Ishikawa (cell line): Measurements from ENCODE around the gene FER.

Experiments used
- CEBPB ChIP-seq: IDR thresholded peaks from 2 replicates; pipeline ENCODE4 v1.6.1; 2012
- CREB1 ChIP-seq: IDR thresholded peaks from 2 replicates; pipeline ENCODE4 v1.6.1; 2012; ENCODE audit warnings: low read depth
- EGR1 ChIP-seq: IDR thresholded peaks from 2 replicates; pipeline ENCODE4 v1.6.1; 2012
- EP300 ChIP-seq: IDR thresholded peaks from 2 replicates; pipeline ENCODE4 v1.6.1; 2012; ENCODE audit warnings: borderline replicate concordance
- FOXM1 ChIP-seq: IDR thresholded peaks from 2 replicates; pipeline ENCODE4 v1.6.1; 2012; ENCODE audit warnings: low read depth, borderline replicate concordance
- NFIC ChIP-seq: IDR thresholded peaks from 2 replicates; pipeline ENCODE4 v1.6.1; 2012
- RAD21 ChIP-seq: IDR thresholded peaks from 2 replicates; pipeline ENCODE4 v1.6.1; 2012; ENCODE audit warnings: low read depth
- TAF1 ChIP-seq: IDR thresholded peaks from 2 replicates; pipeline ENCODE4 v1.6.1; 2012; ENCODE audit warnings: low read depth, mild to moderate bottlenecking
- TCF12 ChIP-seq: IDR thresholded peaks from 2 replicates; pipeline ENCODE4 v1.6.1; 2012; ENCODE audit warnings: low read depth
- TEAD4 ChIP-seq: IDR thresholded peaks from 2 replicates; pipeline ENCODE4 v1.6.1; 2012
- YY1 ChIP-seq: IDR thresholded peaks from 2 replicates; pipeline ENCODE4 v1.6.1; 2012; ENCODE audit warnings: low read depth
- ZBTB7A ChIP-seq: IDR thresholded peaks from 2 replicates; pipeline ENCODE4 v1.6.1; 2012; ENCODE audit warnings: low read depth
- TF ChIP-seq, protein P1 (sequence below): IDR thresholded peaks from 2 replicates; pipeline ENCODE4 v1.6.1; 2012
- TF ChIP-seq, protein P2 (sequence below): IDR thresholded peaks from 2 replicates; pipeline ENCODE4 v1.6.1; 2012
- TF ChIP-seq, protein P3 (sequence below): IDR thresholded peaks from 2 replicates; pipeline ENCODE4 v1.6.1; 2012; ENCODE audit warnings: low read depth, mild to moderate bottlenecking

FER gene

DNA sequence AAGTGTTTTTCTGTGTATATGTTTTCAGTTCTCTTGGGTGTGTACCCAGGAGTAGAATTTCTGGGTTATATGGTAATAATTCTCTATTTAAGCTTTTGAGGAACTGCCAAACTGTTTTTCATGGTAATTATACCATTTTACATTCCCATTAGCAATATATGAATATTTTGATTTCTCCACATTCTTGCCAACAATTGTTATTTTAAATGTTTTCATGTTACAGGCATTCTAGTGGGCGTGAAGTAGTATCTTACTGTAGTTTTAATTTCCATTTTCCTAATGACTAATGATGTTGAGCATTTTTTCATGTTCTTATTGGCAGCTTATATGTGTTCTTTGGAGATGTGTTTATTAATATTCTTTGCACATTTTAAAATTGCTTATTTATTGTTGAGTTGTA is 199.5 kb downstream of the FER start:
- no peak for TF ChIP-seq EP300
- TF ChIP-seq ZBTB7A = no peak
- no peak for TF ChIP-seq TAF1
- TF ChIP-seq, protein P1, sequence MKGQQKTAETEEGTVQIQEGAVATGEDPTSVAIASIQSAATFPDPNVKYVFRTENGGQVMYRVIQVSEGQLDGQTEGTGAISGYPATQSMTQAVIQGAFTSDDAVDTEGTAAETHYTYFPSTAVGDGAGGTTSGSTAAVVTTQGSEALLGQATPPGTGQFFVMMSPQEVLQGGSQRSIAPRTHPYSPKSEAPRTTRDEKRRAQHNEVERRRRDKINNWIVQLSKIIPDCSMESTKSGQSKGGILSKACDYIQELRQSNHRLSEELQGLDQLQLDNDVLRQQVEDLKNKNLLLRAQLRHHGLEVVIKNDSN = no peak
- no peak for TF ChIP-seq EGR1
- no peak for TF ChIP-seq YY1
- TF ChIP-seq, protein P2, sequence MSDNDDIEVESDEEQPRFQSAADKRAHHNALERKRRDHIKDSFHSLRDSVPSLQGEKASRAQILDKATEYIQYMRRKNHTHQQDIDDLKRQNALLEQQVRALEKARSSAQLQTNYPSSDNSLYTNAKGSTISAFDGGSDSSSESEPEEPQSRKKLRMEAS = no peak
- TF ChIP-seq, protein P3, sequence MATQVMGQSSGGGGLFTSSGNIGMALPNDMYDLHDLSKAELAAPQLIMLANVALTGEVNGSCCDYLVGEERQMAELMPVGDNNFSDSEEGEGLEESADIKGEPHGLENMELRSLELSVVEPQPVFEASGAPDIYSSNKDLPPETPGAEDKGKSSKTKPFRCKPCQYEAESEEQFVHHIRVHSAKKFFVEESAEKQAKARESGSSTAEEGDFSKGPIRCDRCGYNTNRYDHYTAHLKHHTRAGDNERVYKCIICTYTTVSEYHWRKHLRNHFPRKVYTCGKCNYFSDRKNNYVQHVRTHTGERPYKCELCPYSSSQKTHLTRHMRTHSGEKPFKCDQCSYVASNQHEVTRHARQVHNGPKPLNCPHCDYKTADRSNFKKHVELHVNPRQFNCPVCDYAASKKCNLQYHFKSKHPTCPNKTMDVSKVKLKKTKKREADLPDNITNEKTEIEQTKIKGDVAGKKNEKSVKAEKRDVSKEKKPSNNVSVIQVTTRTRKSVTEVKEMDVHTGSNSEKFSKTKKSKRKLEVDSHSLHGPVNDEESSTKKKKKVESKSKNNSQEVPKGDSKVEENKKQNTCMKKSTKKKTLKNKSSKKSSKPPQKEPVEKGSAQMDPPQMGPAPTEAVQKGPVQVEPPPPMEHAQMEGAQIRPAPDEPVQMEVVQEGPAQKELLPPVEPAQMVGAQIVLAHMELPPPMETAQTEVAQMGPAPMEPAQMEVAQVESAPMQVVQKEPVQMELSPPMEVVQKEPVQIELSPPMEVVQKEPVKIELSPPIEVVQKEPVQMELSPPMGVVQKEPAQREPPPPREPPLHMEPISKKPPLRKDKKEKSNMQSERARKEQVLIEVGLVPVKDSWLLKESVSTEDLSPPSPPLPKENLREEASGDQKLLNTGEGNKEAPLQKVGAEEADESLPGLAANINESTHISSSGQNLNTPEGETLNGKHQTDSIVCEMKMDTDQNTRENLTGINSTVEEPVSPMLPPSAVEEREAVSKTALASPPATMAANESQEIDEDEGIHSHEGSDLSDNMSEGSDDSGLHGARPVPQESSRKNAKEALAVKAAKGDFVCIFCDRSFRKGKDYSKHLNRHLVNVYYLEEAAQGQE = no peak
- TF ChIP-seq FOXM1 = no peak
- TF ChIP-seq RAD21 = no peak
- TF ChIP-seq TEAD4 = no peak
- TF ChIP-seq CEBPB = no peak
- no peak for TF ChIP-seq NFIC
- TF ChIP-seq CREB1 = no peak
- TF ChIP-seq TCF12 = no peak

DNA sequence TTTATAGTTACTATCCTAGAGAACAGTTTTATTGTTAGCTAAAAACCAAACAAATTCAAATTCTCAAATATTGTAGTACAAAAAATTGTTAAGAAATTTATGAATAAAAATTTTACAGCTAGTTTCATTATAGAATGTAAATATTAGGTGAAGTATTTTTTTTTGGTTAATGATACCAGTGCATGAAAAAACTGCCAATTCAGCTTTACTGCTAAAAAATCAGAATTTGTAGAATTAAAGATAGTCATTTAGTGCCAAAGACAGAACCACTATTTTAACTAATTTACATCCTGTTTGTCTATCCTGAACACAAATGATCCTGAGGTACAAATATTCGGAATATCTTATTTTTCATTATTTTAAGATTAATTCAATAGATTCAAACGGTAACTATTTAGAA is 202.6 kb downstream of the FER start:
- TF ChIP-seq, protein P1 = no peak
- TF ChIP-seq ZBTB7A (no peak), FOXM1 (no peak), EP300 (no peak)

DNA sequence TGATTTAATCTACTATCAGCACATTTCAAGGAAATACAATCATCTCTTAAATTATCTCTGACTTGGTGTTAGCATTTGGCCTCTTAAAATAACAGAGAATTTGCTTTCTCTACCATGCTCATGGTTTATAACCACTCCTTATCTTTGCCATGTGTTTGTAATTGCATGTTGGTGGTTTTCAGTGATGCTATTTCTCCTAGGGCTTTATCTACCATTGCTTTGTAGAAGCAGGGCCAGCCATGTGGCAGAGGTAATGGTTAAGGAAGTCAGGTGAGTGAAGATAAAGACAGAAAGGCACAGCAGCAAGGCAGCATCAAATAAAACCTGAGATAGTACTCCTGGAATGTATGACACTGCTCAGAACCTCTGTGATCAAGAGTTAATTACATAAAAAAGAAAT is 206.2 kb downstream of the FER start:
- TF ChIP-seq FOXM1 (no peak), EP300 (no peak), CREB1 (no peak), EGR1 (no peak), TEAD4 (no peak), NFIC (no peak), ZBTB7A (no peak), TAF1 (no peak), CEBPB (no peak), RAD21 (no peak), TCF12 (no peak), YY1 (no peak)
- TF ChIP-seq, protein P1 = no peak
- TF ChIP-seq, protein P3 = no peak
- TF ChIP-seq, protein P2 = no peak

DNA sequence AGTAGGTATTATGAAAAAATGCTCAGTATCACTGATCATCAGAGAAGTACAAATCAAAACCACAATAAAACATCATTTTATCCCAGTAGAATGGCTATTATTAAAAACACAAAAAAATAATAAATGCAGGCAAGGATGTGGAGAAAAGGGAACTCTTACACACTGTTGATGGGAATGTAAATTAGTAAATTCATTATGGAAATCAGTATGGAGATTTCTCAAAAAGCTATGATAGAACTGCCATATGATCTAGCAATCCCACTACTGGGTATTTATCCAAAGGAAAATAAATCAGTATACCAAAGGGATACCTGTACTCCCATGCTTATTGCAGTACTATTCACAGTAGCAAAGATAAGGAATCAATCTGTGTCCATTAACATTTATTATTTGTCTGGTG is 209.6 kb downstream of the FER start:
- no peak for TF ChIP-seq NFIC
- TF ChIP-seq YY1 = no peak
- TF ChIP-seq, protein P1 = no peak
- TF ChIP-seq TCF12 = no peak
- no peak for TF ChIP-seq CEBPB
- no peak for TF ChIP-seq TAF1
- TF ChIP-seq FOXM1 = no peak
- TF ChIP-seq TEAD4 = no peak
- no peak for TF ChIP-seq ZBTB7A
- no peak for TF ChIP-seq EGR1
- no peak for TF ChIP-seq RAD21
- no peak for TF ChIP-seq CREB1
- TF ChIP-seq, protein P2 = no peak

DNA sequence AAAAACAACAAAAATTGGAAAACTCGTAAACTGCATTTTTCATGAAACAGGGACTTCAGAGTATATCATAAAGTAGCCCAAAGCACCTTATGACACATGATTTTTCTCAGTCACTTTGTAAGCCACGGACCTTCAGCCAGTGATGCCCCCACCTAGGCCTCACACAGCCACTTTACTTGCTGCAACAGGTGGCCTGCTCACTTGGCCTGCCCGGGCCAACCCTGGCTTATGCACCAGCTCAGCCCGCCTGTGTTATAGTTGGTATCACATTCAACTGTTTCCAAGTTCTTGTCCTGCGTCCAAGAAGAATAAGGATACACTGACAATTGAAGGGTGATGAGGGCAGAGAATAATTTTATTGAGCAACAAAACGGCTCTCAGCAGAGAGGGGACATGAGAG is 219.2 kb downstream of the FER start:
- TF ChIP-seq TCF12 (no peak), ZBTB7A (no peak), YY1 (no peak)
- TF ChIP-seq, protein P2 = no peak
- TF ChIP-seq, protein P1 = no peak
